Fibroblast of upper back skin (primary cell): ENCODE data around the gene GATA2.

ENCODE experiments used
- DNase-seq: peaks from one replicate; pipeline ENCODE4 v3.0.0-alpha.2; 2013

Gene GATA2

GRCh38 chr3:128492671-128493569 is at the start of gene GATA2:
Gene GATA2 (minus strand): TSS chr3:128493201. CDS start chr3:128487031, 6,170 bp downstream.
- DNase-seq: no peak

- no peak for DNase-seq
These were observed 48.2 kb upstream of the GATA2 start for GRCh38 chr3:128541246-128541645.

- DNase-seq: no peak
These were observed 46.4 kb upstream of the GATA2 start for GRCh38 chr3:128539376-128539775.

GRCh38 chr3:128537091-128537703 is 44.2 kb upstream of the GATA2 start:
- DNase-seq: no peak

GRCh38 chr3:128532012-128532983 is 39.3 kb upstream of the GATA2 start:
- DNase-seq: no peak

GRCh38 chr3:128524374-128525299 is 31.6 kb upstream of the GATA2 start:
- no peak for DNase-seq

- DNase-seq: no peak
These were observed 30.6 kb upstream of the GATA2 start for GRCh38 chr3:128523591-128523990.

GRCh38 chr3:128521715-128522114 is 28.7 kb upstream of the GATA2 start:
- DNase-seq: no peak

- DNase-seq: no peak
These were observed 25.8 kb upstream of the GATA2 start for GRCh38 chr3:128518587-128519490.

- DNase-seq: no peak
These were observed 24.6 kb upstream of the GATA2 start for GRCh38 chr3:128517648-128518047.

- no peak for DNase-seq
These were observed 23.0 kb upstream of the GATA2 start for GRCh38 chr3:128515967-128516366.

GRCh38 chr3:128508852-128509251 is 15.9 kb upstream of the GATA2 start:
- no peak for DNase-seq

- no peak for DNase-seq
These were observed 13.8 kb upstream of the GATA2 start for GRCh38 chr3:128506754-128507153.

- DNase-seq: no peak
These were observed 12.8 kb upstream of the GATA2 start for GRCh38 chr3:128505771-128506170.

GRCh38 chr3:128504963-128505730 is 12.1 kb upstream of the GATA2 start:
- DNase-seq: no peak

- DNase-seq: no peak
These were observed 11.5 kb upstream of the GATA2 start for GRCh38 chr3:128504533-128504915.

GRCh38 chr3:128503751-128504532 is 10.9 kb upstream of the GATA2 start:
- no peak for DNase-seq

GRCh38 chr3:128503164-128503651 is 10.2 kb upstream of the GATA2 start:
- no peak for DNase-seq

- no peak for DNase-seq
These were observed 9.7 kb upstream of the GATA2 start for GRCh38 chr3:128502712-128503111.
